Small intestine (tissue), 7 donors: ENCODE measurements around the gene ROM1. TPM values are rescaled to one million over a fixed set of nuclear protein-coding genes. Genes with fewer than 3 reads are reported as not detected.

Source experiments
- DNase-seq, 2 donors: peaks; one replicate each; pipeline versions ENCODE4 v3.0.0 to v3.0.0-alpha.2; 2013
- FAIRE-seq: peaks from 2 replicates; lab custom pipeline; 2012; peaks lifted over from hg19 to GRCh38; lab: Jason Lieb, UNC
- H3K27ac ChIP-seq, 3 donors: one replicate each; pipeline ENCODE4 v1.5.1; 2013; ENCODE audit warnings: low read length in 2 of 3, mild to moderate bottlenecking in 2 of 3, control low read depth in 1 of 3, inconsistent platforms in 1 of 3, low read depth in 1 of 3, moderate library complexity in 1 of 3
- H3K27me3 ChIP-seq, 3 donors: one replicate each; pipeline ENCODE4 v1.6.1; 2013; ENCODE audit warnings: low read length in 3 of 3, inconsistent platforms in 1 of 3; ENCODE audit not compliant: control insufficient read depth in 3 of 3, insufficient read depth in 3 of 3
- H3K36me3 ChIP-seq, 3 donors: one replicate each; pipeline ENCODE4 v1.6.1; 2013; ENCODE audit warnings: low read length in 3 of 3, inconsistent platforms in 1 of 3, low read depth in 1 of 3, mild to moderate bottlenecking in 1 of 3, moderate library complexity in 1 of 3; ENCODE audit not compliant: control insufficient read depth in 3 of 3, insufficient read depth in 2 of 3
- H3K4me1 ChIP-seq, 3 donors: one replicate each; pipeline ENCODE4 v1.6.1; 2013; ENCODE audit warnings: low read length in 2 of 3, inconsistent platforms in 1 of 3, low read depth in 1 of 3, mild to moderate bottlenecking in 1 of 3, moderate library complexity in 1 of 3; ENCODE audit not compliant: control insufficient read depth in 3 of 3, insufficient read depth in 2 of 3
- H3K4me3 ChIP-seq, 3 donors: one replicate each; pipeline ENCODE4 v1.5.1; 2013; ENCODE audit warnings: low read length in 3 of 3, control low read depth in 1 of 3, inconsistent platforms in 1 of 3, low read depth in 1 of 3, mild to moderate bottlenecking in 1 of 3, moderate library complexity in 1 of 3
- H3K9me3 ChIP-seq, 2 donors: one replicate each; pipeline ENCODE4 v1.6.1; 2013; ENCODE audit warnings: low read depth in 1 of 2, low read length in 1 of 2; ENCODE audit not compliant: control insufficient read depth in 2 of 2, insufficient read depth in 1 of 2
- WGBS, 3 donors: extraction: QIAGEN DNeasy Blood & Tissue Kit; methylation state at CpG; one replicate each; pipeline ENCODE4 v1.1.7; 2013; 5-methylcytosine and 5-hydroxymethylcytosine counted together
- polyA plus RNA-seq, 4 donors: library from polyadenylated mRNA; stranded (reverse) in 3 of 4; unstranded in 1 of 4; fragments of 200-250 nt in 3 of 4; fragments of 120-200 nt in 1 of 4; gene quantifications; one replicate each; pipeline versions ENCODE4 v1.2.1 to v1.2.3, GENCODE V29; 2013
- donor health status: healthy with polysubstance abuse.
- donor health status: control.
- donor health status: control.
- donor health status: Bipolar disorder and iron deficiency.
- donor health status: healthy.

ROM1 gene
- polyA plus RNA-seq, 4 donors: 0.54 to 8.4 (median 3.6) TPM

DNA sequence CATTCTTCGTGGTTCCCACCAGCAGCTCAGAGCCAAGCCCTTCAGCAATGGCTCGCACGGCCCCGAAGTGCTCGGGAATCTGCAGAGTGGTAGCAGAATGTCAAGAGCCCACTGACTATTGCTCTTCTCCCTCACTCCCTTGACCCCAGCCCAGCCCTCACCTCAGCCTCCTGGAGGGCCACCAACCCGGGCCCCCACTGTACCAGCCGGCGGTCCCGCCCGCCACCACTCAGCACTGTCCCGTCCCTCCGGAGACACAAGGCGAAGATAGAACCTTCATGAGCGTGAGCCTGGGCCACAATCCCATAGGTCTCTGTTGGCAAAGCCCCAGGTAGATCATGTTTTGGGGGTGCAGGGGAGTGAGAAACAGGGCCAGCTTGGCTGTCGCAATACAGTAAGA lies 7.2 kb upstream of the ROM1 start:
- WGBS, 3 donors: 97 to 99% (median 97%) methylated on average over 14 to 15 of the region's 15 CpGs
- peaks cover 0 to 11% (median under 1%) of the 10 kb centered on the region in 3 donors for H3K4me1 ChIP-seq
- DNase-seq (no peak), FAIRE-seq (no peak)
- peaks cover 1 to 65% (median 5%) of the 10 kb centered on the region in 3 donors for H3K36me3 ChIP-seq
- no peak overlapping the region for H3K4me3 ChIP-seq
- peaks cover 0 to 8% (median 0%) of the 10 kb centered on the region in 3 donors for H3K27me3 ChIP-seq
- no peak overlapping the region for H3K27ac ChIP-seq
- H3K9me3 ChIP-seq: no peaks in the 10 kb centered on the region

DNA sequence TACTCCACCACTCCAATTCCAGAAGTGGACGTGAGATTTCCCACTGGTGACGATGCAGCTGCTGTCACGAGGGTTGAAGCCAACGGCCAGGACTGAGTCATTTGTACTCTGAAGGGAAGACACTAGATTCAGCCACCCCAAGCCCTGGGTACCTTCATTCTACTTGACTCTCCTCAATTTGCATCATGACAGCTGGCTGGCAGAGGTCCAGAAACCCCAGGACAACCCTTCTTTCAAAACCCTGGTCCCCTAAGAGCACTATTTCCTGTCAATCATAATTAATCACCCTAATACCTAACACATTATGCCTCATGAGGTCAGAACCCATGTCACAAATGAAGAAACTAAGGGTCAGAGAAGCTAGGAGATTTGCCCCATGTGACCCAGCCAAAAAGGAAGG lies 5.3 kb upstream of the ROM1 start:
- Histone ChIP-seq H3K4me3 (no peak overlapping the region), H3K36me3 (peaks cover 1 to 67% (median 5%) of the 10 kb centered on the region in 3 donors), H3K9me3 (no peaks in the 10 kb centered on the region), H3K4me1 (peaks cover 0 to 13% (median 6%) of the 10 kb centered on the region in 3 donors), H3K27ac (no peak overlapping the region), H3K27me3 (peaks cover 0 to 6% (median 0%) of the 10 kb centered on the region in 3 donors)
- DNase-seq (no peak), FAIRE-seq (no peak)
- WGBS, 3 donors: 76 to 87% (median 83%) methylated on average over 4 of the region's 4 CpGs

DNA sequence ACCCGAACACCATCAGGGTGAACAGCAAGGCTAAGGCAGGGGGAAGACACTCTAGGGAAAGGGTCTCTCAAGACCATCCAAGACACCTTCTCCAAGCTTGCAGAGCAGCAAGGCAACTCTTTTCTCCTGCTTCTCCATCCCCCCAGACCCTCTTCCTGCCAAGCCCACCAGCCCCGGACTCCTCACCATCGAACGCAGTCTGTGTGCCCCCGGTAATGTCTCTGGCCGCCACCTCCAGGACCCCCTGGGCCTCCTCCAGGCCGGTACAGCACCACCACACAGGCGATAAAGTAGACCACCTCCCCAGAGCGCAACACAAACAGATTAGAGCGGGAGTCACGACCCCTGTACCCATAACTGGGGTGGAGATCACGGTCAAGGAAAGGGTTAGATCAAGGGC lies 4.3 kb upstream of the ROM1 start:
- DNase-seq: no peak
- H3K27ac ChIP-seq: no peak overlapping the region
- no peaks in the 10 kb centered on the region for H3K9me3 ChIP-seq
- 91 to 97% (median 95%) methylated on average over 12 of the region's 12 CpGs for WGBS, 3 donors
- no peak for FAIRE-seq
- H3K27me3 ChIP-seq: no peaks in the 10 kb centered on the region
- H3K4me3 ChIP-seq: no peak overlapping the region
- H3K4me1 ChIP-seq: peaks cover 0 to 21% (median 8%) of the 10 kb centered on the region in 3 donors
- H3K36me3 ChIP-seq: peaks cover 1 to 63% (median 5%) of the 10 kb centered on the region in 3 donors

DNA sequence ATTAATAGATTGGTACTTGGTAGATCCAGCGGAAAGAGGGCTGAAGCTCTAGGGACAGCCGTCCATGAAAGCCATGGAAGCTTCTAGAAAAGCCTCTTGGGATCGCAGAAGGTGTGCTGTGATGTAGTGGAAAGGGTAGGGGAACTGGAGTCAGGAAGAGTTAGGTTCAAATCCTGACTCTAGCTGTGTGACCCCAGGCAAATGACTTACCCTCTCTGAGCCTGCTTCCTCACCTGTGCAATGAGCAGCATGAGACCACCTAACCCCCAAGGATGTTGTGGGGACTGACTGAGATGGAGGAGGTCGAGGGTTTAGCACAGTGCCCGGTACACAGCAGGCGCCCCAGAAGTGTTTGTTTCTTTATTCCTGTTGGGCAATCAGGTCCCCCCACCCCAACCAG lies 2.7 kb upstream of the ROM1 start:
- DNase-seq (no peak), FAIRE-seq (no peak)
- Histone ChIP-seq H3K4me3 (no peak overlapping the region), H3K27ac (no peak overlapping the region), H3K9me3 (no peaks in the 10 kb centered on the region), H3K36me3 (peaks cover 1 to 60% (median 5%) of the 10 kb centered on the region in 3 donors), H3K27me3 (no peaks in the 10 kb centered on the region), H3K4me1 (peaks cover 0 to 35% (median 8%) of the 10 kb centered on the region in 3 donors)
- WGBS, 3 donors: 89 to 92% (median 90%) methylated on average over 6 of the region's 6 CpGs

DNA sequence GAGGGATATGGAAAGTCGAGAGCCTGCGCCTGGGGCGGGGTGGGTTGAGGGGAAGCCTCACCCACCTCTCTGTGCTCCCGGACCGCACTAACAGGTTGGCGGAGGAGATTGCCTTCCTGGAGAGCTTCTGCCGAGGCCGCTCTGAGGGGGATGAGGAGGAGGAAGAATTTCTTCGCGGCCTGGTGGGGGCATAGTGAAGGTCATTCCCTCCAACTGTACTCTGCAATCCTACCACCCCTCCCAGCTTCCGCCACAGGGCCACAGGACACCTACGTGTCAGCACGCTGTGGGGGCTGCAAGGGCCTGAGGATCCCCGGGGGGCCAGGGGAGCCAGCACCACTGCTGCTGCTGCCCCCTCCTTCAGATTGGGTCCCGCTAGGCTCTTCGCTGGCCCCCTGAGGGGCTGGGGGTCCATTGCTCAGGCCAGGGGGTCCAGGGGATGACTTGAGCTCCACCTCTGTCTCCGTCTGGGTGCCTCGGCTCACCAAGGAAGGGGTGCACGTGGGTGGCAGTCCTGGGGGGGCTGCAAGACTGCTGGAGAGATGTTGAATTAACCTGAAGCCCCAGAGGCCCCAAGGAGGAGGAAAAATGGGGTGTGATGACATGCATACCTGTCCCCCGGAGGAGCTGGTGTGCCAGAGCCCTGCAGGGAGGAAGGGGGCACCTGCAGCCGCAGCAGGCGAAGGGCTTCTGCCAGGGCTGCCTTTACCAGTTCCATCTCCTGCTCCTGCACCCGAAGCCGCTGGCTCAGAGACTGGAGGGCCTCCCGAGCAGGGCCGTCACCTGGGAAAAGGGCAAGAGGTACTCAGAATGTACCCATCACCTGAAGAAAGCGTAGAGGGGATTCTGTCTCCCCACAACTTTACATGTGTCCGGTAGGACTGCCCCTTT lies 2.0 kb upstream of the ROM1 start:
- peak overlapping the region; percentile 61 to 78 (median 62) for H3K4me3 ChIP-seq
- no peak for DNase-seq
- peaks cover 0 to 35% (median 8%) of the 10 kb centered on the region in 3 donors for H3K4me1 ChIP-seq
- H3K9me3 ChIP-seq: no peaks in the 10 kb centered on the region
- peak overlapping the region in 2 of 3 donors; percentile 74 for H3K27ac ChIP-seq
- 70 to 72% (median 72%) methylated on average over 28 of the region's 28 CpGs for WGBS, 3 donors
- peaks cover 0 to 59% (median 5%) of the 10 kb centered on the region in 3 donors for H3K36me3 ChIP-seq
- H3K27me3 ChIP-seq: no peaks in the 10 kb centered on the region
- no peak for FAIRE-seq

DNA sequence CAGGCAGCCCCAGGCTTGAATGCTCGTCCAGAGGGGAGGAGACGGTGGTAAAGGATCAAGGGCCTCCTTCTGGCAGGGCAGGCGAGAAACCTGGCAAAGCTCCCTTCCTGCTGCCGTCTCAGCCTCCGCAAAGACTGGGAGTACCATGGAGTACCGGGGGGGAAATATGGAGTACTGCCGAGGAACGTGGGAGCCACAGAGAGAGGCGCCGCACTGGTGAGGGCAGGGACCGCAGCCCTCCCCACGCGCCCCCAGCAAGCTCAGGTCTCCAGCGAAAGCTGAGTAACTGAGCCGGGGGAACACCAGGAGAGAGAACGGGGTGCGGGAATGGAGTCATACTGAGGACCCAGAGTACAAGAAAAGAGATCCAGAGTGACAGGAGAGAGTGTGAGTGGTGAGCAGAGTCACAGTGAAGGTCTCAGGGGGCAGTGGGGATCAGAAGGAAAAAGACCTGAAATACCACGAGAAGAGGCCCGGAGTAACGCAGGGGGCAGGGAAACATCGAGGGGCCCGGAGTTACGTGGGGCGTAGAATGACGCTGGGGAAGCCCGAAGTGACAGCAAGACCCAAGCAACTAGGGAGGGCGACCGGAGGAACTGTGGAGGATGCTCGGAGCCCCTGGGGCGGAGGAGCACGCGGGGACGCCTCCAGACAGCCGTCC lies 1.2 kb upstream of the ROM1 start:
- DNase-seq: peak; percentile 39 to 66
- peak overlapping the region; percentile 61 to 78 (median 62) for H3K4me3 ChIP-seq
- WGBS, 3 donors: 0 to 1% (median 0%) methylated on average over 33 to 34 of the region's 34 CpGs
- H3K27ac ChIP-seq: peak overlapping the region; percentile 47 to 74 (median 74)
- H3K36me3 ChIP-seq: peaks cover 0 to 62% (median 5%) of the 10 kb centered on the region in 3 donors
- H3K4me1 ChIP-seq: peaks cover 0 to 35% (median 8%) of the 10 kb centered on the region in 3 donors
- H3K9me3 ChIP-seq: no peaks in the 10 kb centered on the region
- H3K27me3 ChIP-seq: no peaks in the 10 kb centered on the region
- FAIRE-seq: no peak

DNA sequence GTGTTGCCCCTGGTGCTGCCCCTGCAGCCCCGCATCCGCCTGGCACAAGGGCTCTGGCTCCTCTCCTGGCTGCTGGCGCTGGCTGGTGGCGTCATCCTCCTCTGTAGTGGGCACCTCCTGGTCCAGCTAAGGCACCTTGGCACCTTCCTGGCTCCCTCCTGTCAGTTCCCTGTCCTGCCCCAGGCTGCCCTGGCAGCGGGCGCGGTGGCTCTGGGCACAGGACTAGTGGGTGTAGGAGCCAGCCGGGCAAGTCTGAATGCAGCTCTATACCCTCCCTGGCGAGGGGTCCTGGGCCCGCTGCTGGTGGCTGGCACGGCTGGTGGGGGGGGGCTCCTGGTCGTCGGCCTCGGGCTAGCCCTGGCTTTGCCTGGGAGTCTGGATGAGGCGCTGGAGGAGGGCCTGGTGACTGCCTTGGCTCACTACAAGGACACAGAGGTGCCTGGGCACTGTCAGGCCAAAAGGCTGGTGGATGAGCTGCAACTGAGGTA lies 278 bp downstream of the ROM1 start:
- H3K36me3 ChIP-seq: peaks cover 0 to 58% (median 5%) of the 10 kb centered on the region in 3 donors
- peak overlapping the region in 1 of 3 donors; percentile 61 for H3K4me3 ChIP-seq
- DNase-seq (no peak), FAIRE-seq (no peak)
- H3K27me3 ChIP-seq: no peaks in the 10 kb centered on the region
- peak overlapping the region; percentile 74 to 79 (median 74) for H3K27ac ChIP-seq
- peaks cover 0 to 35% (median 8%) of the 10 kb centered on the region in 3 donors for H3K4me1 ChIP-seq
- WGBS, 3 donors: 23 to 63% (median 49%) methylated on average over 13 to 15 of the region's 15 CpGs
- no peaks in the 10 kb centered on the region for H3K9me3 ChIP-seq

DNA sequence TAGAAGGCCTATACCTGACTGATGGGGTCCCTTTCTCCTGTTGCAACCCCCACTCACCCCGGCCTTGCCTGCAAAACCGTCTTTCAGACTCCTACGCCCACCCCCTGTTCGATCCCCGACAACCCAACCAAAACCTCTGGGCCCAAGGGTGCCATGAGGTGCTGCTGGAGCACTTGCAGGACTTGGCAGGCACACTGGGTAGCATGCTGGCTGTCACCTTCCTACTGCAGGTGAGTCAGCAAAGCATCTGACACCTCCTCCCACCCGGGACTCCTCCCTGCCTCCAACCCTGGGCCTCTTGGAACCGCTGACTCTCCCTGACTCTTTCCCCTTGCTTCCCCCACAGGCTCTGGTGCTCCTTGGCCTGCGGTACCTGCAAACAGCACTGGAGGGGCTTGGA lies 1.2 kb downstream of the ROM1 start:
- H3K4me3 ChIP-seq: no peak overlapping the region
- no peaks in the 10 kb centered on the region for H3K9me3 ChIP-seq
- FAIRE-seq: no peak
- H3K4me1 ChIP-seq: peaks cover 0 to 35% (median 8%) of the 10 kb centered on the region in 3 donors
- peaks cover 0 to 53% (median 4%) of the 10 kb centered on the region in 3 donors for H3K36me3 ChIP-seq
- no peaks in the 10 kb centered on the region for H3K27me3 ChIP-seq
- peak; percentile 50 to 75 for DNase-seq
- WGBS, 3 donors: 39 to 64% (median 49%) methylated on average over 8 of the region's 8 CpGs
- peak overlapping the region in 1 of 3 donors; percentile 79 for H3K27ac ChIP-seq
